HG02571 (cell line): ENCODE results near the gene BSN.

ENCODE experiments used
- ATAC-seq: cut with Tn5 transposase; IDR thresholded peaks from one replicate; pipeline ENCODE4 v1.9.1; 2021; ENCODE audit warnings: mild to moderate bottlenecking, moderate library complexity; ENCODE audit not compliant: unreplicated experiment

The BSN gene

GRCh38 chr3:49711489-49711888 is 157.2 kb downstream of the BSN start:
- ATAC-seq: no peak

GRCh38 chr3:49712166-49712565 is 157.9 kb downstream of the BSN start:
- no peak for ATAC-seq

- no peak for ATAC-seq
Measured at GRCh38 chr3:49712631-49713317, 158.5 kb downstream of the BSN start.

GRCh38 chr3:49713336-49714105 is 159.2 kb downstream of the BSN start:
- ATAC-seq: no peak

- no peak for ATAC-seq
Measured at GRCh38 chr3:49714728-49715550, 160.7 kb downstream of the BSN start.

GRCh38 chr3:49715611-49716121 is 161.4 kb downstream of the BSN start:
- no peak for ATAC-seq

GRCh38 chr3:49716169-49716568 is 161.9 kb downstream of the BSN start:
- no peak for ATAC-seq

GRCh38 chr3:49716691-49717210 is 162.5 kb downstream of the BSN start:
- ATAC-seq: no peak

GRCh38 chr3:49717211-49717958 is 163.1 kb downstream of the BSN start:
- ATAC-seq: no peak

- ATAC-seq: no peak
Measured at GRCh38 chr3:49717959-49718857, 163.9 kb downstream of the BSN start.

GRCh38 chr3:49718858-49719213 is 164.6 kb downstream of the BSN start:
- no peak for ATAC-seq

- peak; percentile 43 for ATAC-seq
Measured at GRCh38 chr3:49719214-49719884, 165.1 kb downstream of the BSN start, which contains the start of gene AMIGO3. Gene AMIGO3 (minus strand): TSS chr3:49719684. CDS start chr3:49719465, 219 bp downstream.
